NT2/D1 (cell line): ENCODE measurements around the gene MICAL1.

Source experiments
- DNase-seq: peaks from one replicate; pipeline ENCODE4 v3.0.0-alpha.2; 2011; ENCODE audit warnings: low read depth, low spot score
- H3K27me3 ChIP-seq: 2 replicates; pipeline ENCODE4 v1.6.0; 2011; ENCODE audit warnings: mild to moderate bottlenecking; ENCODE audit not compliant: insufficient read length, insufficient read depth
- H3K36me3 ChIP-seq: 2 replicates; pipeline ENCODE4 v1.6.1; 2011; ENCODE audit warnings: mild to moderate bottlenecking, low read length, mixed read lengths; ENCODE audit not compliant: insufficient read depth, insufficient read length
- H3K4me1 ChIP-seq: 2 replicates; pipeline ENCODE4 v1.5.1; 2011; ENCODE audit not compliant: insufficient read depth, insufficient read length
- H3K4me3 ChIP-seq: 2 replicates; pipeline ENCODE4 v1.5.1; 2011; ENCODE audit warnings: low read depth; ENCODE audit not compliant: insufficient read length
- H3K9ac ChIP-seq: 2 replicates; pipeline ENCODE4 v1.6.0; 2011; ENCODE audit warnings: low read depth; ENCODE audit not compliant: insufficient read length
- H3K9me3 ChIP-seq: 2 replicates; pipeline ENCODE4 v1.5.1; 2011; ENCODE audit warnings: mild to moderate bottlenecking, low read length; ENCODE audit not compliant: insufficient read depth
- SUZ12 ChIP-seq: IDR thresholded peaks from 2 replicates; pipeline ENCODE4 v1.6.1; 2011; ENCODE audit not compliant: insufficient read length, insufficient read depth; ENCODE audit errors: extremely low read depth
- YY1 ChIP-seq: IDR thresholded peaks from 2 replicates; pipeline ENCODE4 v1.6.1; 2011; ENCODE audit not compliant: insufficient read length, insufficient read depth
- ZNF274 ChIP-seq: IDR thresholded peaks from 2 replicates; pipeline ENCODE4 v1.6.1; 2011; ENCODE audit warnings: mild to moderate bottlenecking, low read depth, low read length

MICAL1 gene

DNA sequence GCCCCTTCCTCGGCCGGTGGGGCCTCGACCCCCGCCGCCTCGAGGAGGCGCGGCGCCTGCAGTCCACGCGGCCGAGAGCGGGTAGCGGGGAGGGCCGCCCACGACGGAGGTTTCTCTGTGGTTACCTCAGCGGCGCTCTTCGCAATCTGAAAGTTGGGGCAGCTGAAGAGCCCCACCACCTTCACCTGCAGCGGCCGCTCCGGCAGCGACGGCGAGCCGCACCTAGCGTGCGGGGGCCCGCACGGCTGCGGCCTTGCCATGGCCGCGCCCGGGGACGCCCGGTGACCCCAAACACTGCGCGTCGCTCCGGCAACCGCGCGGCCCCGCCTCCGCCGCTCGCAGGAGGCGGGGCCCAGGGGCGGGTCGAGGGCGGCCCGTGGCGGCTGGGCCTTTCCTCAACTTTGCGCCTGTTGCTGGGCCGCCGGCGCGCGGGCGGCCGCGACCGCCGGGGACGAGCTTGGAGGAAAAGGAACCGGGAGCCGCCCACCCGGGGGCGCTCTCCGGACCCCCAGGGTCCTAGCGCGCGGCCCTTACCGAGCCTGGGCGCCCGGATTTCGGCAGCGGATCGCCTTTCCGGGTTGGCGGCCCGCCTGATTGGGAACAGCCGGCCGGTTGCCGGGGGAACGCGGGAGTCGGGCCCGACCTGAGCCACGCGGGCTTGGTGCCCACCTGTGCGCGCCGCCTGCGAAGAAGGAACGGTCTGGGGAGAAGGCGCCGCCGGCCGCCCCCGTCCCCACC lies 15.1 kb downstream of the MICAL1 start, which contains the start of the genes PPIL6 and SMPD2:
PPIL6 (minus strand) TSS at position 298 of the 738 bp plus-strand sequence; CDS start at position 260, 38 bp downstream.
SMPD2 (plus strand) TSS at position 394 of the 738 bp plus-strand sequence. CDS start 398 bp downstream, outside the sequence.
- no peak for TF ChIP-seq SUZ12
- TF ChIP-seq YY1, result no peak
- no peak for TF ChIP-seq ZNF274
- Histone ChIP-seq H3K4me3 (peak within 1 kb of the TSS; percentile 72), H3K4me1 (peaks cover 2% of the 10 kb centered on the region), H3K9me3 (no peaks in the 10 kb centered on the region), H3K36me3 (peaks cover 35% of the 10 kb centered on the region), H3K9ac (peak within 1 kb of the TSS; percentile 95), H3K27me3 (peaks cover 9% of the 10 kb centered on the region)
- peak; percentile 62 for DNase-seq

DNA sequence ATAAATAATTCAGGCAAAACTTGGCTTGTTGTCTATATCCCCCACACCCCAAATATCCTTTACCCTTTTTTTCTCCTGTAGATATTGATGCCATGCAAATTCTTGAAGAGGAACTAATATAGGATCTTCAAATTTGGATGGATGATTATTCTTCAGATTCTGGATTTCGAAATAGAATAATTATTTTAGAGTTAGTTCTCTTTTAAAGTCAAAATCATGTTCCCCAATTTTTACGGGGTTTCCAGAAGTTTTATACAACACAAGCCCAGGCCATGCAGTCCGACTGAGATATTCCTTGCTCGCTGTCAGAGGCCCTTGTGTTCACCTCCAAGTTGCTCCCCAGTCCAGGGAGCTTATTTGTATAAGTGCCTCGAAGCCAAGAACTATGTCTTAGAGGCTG lies 19.5 kb downstream of the MICAL1 start:
- peaks cover 2% of the 10 kb centered on the region for H3K4me1 ChIP-seq
- no peaks in the 10 kb centered on the region for H3K9me3 ChIP-seq
- peaks cover 5% of the 10 kb centered on the region for H3K27me3 ChIP-seq
- TF ChIP-seq YY1 (no peak), SUZ12 (no peak), ZNF274 (no peak)
- no peak overlapping the region for H3K9ac ChIP-seq
- H3K4me3 ChIP-seq, result no peak overlapping the region
- no peaks in the 10 kb centered on the region for H3K36me3 ChIP-seq
- DNase-seq, result no peak

DNA sequence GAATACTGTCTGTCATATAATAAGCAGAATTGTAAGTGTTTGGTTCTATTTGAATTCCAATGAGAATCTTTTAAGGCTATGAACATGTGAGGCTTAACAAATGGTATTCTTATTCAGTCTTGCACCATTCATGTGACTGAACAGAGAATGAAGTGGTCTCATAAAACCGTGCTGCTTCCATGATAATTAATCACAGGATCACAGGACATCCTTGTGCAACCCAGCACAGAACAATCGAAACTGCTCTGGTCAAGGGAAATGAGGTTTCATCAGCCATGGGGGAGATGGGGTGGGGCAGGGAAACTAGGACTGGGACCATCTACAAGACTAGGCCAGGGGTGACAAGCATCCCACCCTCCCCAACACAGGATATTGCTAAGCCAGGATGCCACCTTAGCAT lies 21.1 kb downstream of the MICAL1 start:
- H3K4me1 ChIP-seq, result peaks cover under 1% of the 10 kb centered on the region
- DNase-seq, result no peak
- peaks cover 1% of the 10 kb centered on the region for H3K27me3 ChIP-seq
- no peak overlapping the region for H3K4me3 ChIP-seq
- no peaks in the 10 kb centered on the region for H3K36me3 ChIP-seq
- no peak overlapping the region for H3K9ac ChIP-seq
- H3K9me3 ChIP-seq, result no peaks in the 10 kb centered on the region
- TF ChIP-seq ZNF274 (no peak), YY1 (no peak), SUZ12 (no peak)

DNA sequence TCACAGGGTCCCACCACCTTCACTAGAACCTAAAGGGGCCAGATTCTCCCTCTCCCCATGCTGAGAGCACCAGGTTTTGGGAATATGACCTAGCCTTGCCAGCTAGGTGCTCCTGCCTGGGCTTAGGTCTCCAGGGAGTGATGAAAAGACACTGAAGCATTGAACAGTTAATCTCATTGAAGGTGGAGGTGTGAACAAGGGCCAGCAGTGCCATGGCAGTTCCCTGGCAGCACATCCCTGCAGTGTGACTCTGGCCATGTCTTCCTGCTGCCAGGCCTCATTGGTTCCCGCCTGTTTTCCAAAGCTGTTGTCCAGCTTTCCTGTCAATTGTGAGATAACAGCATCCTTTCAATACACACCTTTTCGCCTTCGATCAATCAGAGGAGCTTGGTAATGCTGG lies 26.1 kb downstream of the MICAL1 start:
- H3K36me3 ChIP-seq, result no peaks in the 10 kb centered on the region
- no peaks in the 10 kb centered on the region for H3K4me1 ChIP-seq
- H3K27me3 ChIP-seq, result no peaks in the 10 kb centered on the region
- no peak overlapping the region for H3K4me3 ChIP-seq
- DNase-seq, result no peak
- TF ChIP-seq YY1, result no peak
- no peak for TF ChIP-seq ZNF274
- TF ChIP-seq SUZ12, result no peak
- no peak overlapping the region for H3K9ac ChIP-seq
- no peaks in the 10 kb centered on the region for H3K9me3 ChIP-seq

DNA sequence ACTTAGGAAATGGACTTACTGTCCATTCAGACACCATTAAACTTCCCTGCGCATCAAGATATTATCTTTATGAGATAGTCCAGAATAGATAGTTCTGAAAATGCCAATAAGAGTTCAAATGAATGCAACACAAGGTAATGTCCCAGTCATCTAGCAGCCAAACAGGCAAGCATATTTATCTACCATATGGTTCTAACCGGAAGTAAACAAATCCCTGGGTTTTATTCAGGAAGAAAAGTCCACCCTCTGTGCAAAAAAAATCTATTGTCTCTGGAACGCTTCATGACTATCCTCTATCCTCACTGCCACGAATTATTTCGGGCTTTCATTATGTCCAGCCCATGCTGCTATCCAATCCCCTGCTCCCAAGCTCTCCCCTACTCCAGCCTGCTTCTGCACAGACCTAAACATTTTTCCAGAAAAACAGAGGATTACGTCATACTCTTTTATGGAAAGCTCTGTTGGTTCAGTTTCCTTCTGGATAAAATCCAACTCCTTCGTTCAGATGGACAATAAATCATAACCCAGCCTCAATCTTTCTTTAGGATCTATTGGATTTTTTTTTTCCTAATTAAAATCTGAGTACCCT lies 26.6 kb downstream of the MICAL1 start:
- no peak overlapping the region for H3K4me3 ChIP-seq
- no peak for DNase-seq
- no peaks in the 10 kb centered on the region for H3K9me3 ChIP-seq
- H3K36me3 ChIP-seq, result no peaks in the 10 kb centered on the region
- no peaks in the 10 kb centered on the region for H3K27me3 ChIP-seq
- no peak for TF ChIP-seq ZNF274
- no peak overlapping the region for H3K9ac ChIP-seq
- H3K4me1 ChIP-seq, result no peaks in the 10 kb centered on the region

DNA sequence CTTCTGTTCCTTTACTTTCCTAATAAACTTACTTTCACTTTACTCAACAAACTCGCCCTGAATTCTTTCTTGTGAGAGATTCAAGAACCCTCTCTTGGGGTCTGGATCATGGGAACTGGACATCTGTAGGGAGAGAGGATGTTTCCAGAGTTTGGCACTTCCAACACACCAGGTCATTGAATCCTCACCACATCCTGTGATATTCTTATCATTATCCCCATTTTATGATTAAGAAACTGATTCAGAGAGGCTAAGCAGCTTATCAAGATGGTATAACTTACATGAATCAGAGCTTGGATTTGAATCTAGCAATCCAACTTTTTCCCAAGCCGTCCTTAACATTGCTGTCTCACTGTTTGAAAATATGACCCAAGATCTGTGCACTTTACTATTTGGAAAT lies 30.6 kb downstream of the MICAL1 start:
- no peak overlapping the region for H3K9ac ChIP-seq
- H3K9me3 ChIP-seq, result no peaks in the 10 kb centered on the region
- no peak for TF ChIP-seq ZNF274
- no peak for TF ChIP-seq YY1
- no peak for TF ChIP-seq SUZ12
- H3K27me3 ChIP-seq, result no peaks in the 10 kb centered on the region
- no peaks in the 10 kb centered on the region for H3K36me3 ChIP-seq
- no peak for DNase-seq
- no peaks in the 10 kb centered on the region for H3K4me1 ChIP-seq
- H3K4me3 ChIP-seq, result no peak overlapping the region

DNA sequence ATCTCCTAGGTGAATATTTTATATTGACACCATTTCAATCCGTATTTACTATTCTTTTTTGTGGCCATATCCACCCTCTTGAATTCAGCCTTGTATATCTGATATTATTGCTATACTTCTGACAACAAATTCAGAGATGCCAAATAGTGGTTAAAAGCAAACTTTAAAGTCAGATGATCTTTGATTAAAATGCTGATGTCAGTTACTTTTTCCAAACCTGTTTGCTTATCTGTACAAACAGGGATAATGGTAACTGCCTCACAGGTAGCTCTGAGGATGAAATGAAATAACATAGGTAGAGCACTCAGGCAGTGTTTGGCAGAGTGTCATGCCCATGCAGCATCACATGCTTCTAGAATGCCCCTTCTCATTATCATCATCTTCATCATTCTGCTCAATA lies 34.4 kb downstream of the MICAL1 start:
- Histone ChIP-seq H3K4me1 (no peaks in the 10 kb centered on the region), H3K4me3 (no peak overlapping the region), H3K27me3 (no peaks in the 10 kb centered on the region), H3K36me3 (no peaks in the 10 kb centered on the region), H3K9me3 (no peaks in the 10 kb centered on the region), H3K9ac (no peak overlapping the region)
- DNase-seq, result no peak
- TF ChIP-seq YY1 (no peak), SUZ12 (no peak), ZNF274 (no peak)

DNA sequence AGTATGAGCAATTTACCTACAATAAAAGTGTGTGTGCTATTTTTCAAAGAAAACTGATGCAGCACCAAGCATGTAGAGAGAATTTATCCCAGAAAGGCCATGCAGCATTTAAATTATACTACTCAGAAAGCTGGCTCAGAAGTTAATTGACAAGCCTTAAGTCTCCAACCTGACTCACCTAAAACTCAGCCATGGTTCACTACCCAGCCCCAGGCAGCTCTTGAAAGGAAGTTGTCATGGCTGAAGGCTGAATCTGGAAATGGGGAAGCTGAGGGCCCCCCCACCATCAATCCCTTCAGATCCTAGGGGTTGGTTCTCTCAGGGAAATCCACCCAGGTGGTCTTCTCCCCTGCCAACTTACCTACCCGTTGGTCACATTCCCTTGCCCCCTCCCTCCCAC lies 34.8 kb downstream of the MICAL1 start:
- TF ChIP-seq SUZ12 (no peak), ZNF274 (no peak), YY1 (no peak)
- H3K27me3 ChIP-seq, result no peaks in the 10 kb centered on the region
- no peak for DNase-seq

More for the DNA sequence above, 34.8 kb downstream of the MICAL1 start:
- Histone ChIP-seq H3K9me3 (no peaks in the 10 kb centered on the region), H3K9ac (no peak overlapping the region), H3K4me1 (no peaks in the 10 kb centered on the region), H3K4me3 (no peak overlapping the region), H3K36me3 (no peaks in the 10 kb centered on the region)
